SU-DHL-6 (cell line): ENCODE data around the gene CTDSP1.

Experiments used
- H2AFZ ChIP-seq: fragments of 200-600 bp; sonication (generic); 2 replicates; pipeline ENCODE4 v1.6.1; 2014; ENCODE audit warnings: low read depth, mild to moderate bottlenecking, moderate library complexity, mixed read lengths, antibody characterized with exemption, low read length; ENCODE audit not compliant: severe bottlenecking
- H3F3A ChIP-seq: fragments of 200-600 bp; shearing (Covaris generic); 2 replicates; pipeline ENCODE4 v1.6.0; 2016; ENCODE audit warnings: antibody characterized with exemption, mild to moderate bottlenecking; ENCODE audit not compliant: insufficient read depth
- H3K27ac ChIP-seq: fragments of 200-600 bp; sonication (generic); 2 replicates; pipeline ENCODE4 v1.5.1; 2016; ENCODE audit warnings: low read depth, mild to moderate bottlenecking, low read length, moderate library complexity, mixed read lengths
- H3K27me3 ChIP-seq: fragments of 200-600 bp; sonication (generic), shearing (Covaris generic); 2 replicates; pipeline ENCODE4 v1.6.0; 2014; ENCODE audit warnings: mild to moderate bottlenecking, low read length
- H3K36me3 ChIP-seq: fragments of 200-600 bp; sonication (generic); 2 replicates; pipeline ENCODE4 v1.6.1; 2014; ENCODE audit warnings: mild to moderate bottlenecking, low read length, mixed read lengths
- H3K4me2 ChIP-seq: fragments of 300-600, 200-600 bp; shearing (Covaris generic), sonication (generic); 2 replicates; pipeline ENCODE4 v1.6.0; 2014; ENCODE audit warnings: low read length, low read depth, mild to moderate bottlenecking; ENCODE audit not compliant: poor library complexity, severe bottlenecking
- H3K4me3 ChIP-seq: fragments of 200-600 bp; sonication (generic); 2 replicates; pipeline ENCODE4 v1.5.1; 2014; ENCODE audit warnings: antibody characterized with exemption, low read length, mild to moderate bottlenecking, mixed read lengths; ENCODE audit not compliant: insufficient read depth, poor library complexity, severe bottlenecking
- H3K79me2 ChIP-seq: fragments of 200-600 bp; sonication (generic); 2 replicates; pipeline ENCODE4 v1.6.1; 2014; ENCODE audit warnings: mild to moderate bottlenecking, low read length, moderate library complexity; ENCODE audit not compliant: insufficient read depth
- H3K9ac ChIP-seq: fragments of 200-600 bp; sonication (generic); 2 replicates; pipeline ENCODE4 v1.7.0; 2014; ENCODE audit warnings: mild to moderate bottlenecking, low read length
- H3K9me2 ChIP-seq: fragments of 200-600 bp; sonication (generic); replicated peaks from 2 replicates; pipeline ENCODE4 v1.6.1; 2014; ENCODE audit warnings: low read length; ENCODE audit not compliant: insufficient read depth
- H3K9me3 ChIP-seq: fragments of 200-600 bp; sonication (generic); 2 replicates; pipeline ENCODE4 v1.6.1; 2014; ENCODE audit warnings: low read length, mixed read lengths; ENCODE audit not compliant: insufficient read depth
- H4K20me1 ChIP-seq: fragments of 200-600 bp; sonication (generic); 2 replicates; pipeline ENCODE4 v1.6.1; 2014; ENCODE audit warnings: low read depth, mild to moderate bottlenecking, antibody characterized with exemption, low read length, moderate library complexity, mixed read lengths
- CTCF ChIP-seq: fragments of 200-600 bp; sonication (generic); IDR thresholded peaks from one replicate; pipeline ENCODE4 v1.5.1; 2017; ENCODE audit warnings: antibody characterized with exemption, mild to moderate bottlenecking, low read length, moderate library complexity; ENCODE audit not compliant: insufficient read depth, poor library complexity, severe bottlenecking
- EZH2phosphoT487 ChIP-seq: fragments of 200-600 bp; sonication (generic), shearing (Covaris generic); conservative IDR thresholded peaks from 2 replicates; pipeline ENCODE4 v1.6.1; 2018; ENCODE audit warnings: mild to moderate bottlenecking, antibody characterized with exemption, low read length, moderate library complexity, mixed read lengths

Gene CTDSP1

GRCh38 chr2:218448934-218449333, 49.3 kb downstream of the CTDSP1 start:
- Histone ChIP-seq H4K20me1 (no peaks in the 10 kb centered on the region), H3K9ac (no peak overlapping the region), H3K4me2 (no peak overlapping the region), H2AFZ (no peak overlapping the region), H3K79me2 (no peaks in the 10 kb centered on the region), H3K27ac (no peak overlapping the region), H3K36me3 (0 out of 2 replicates have a peak, but pooled peaks cover 3% of the 10 kb centered on the region), H3F3A (no peaks in the 10 kb centered on the region), H3K9me3 (no peaks in the 10 kb centered on the region), H3K27me3 (no peaks in the 10 kb centered on the region), H3K4me3 (no peak overlapping the region), H3K9me2 (no peaks in the 10 kb centered on the region)
- no peak for TF ChIP-seq EZH2phosphoT487

DNA sequence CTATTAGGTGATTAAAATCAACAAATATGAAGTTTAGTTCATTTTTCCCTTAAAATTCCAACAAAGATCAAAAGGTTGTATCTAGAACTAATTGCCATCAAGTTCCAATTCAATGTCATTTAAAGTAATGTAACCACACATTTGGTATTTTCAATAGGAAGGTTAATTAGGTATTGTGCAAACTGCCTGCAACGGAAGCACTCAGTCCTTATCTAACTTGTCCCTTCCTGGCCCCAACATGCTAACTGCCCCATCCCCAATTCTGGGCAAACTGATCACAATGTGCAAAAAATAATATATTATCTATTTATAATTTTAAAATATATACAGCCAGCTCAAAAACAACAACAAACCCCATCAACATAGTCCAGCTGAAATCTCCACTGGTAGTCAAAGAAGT, 52.4 kb downstream of the CTDSP1 start:
- Histone ChIP-seq H3K4me2 (no peak overlapping the region), H3K27me3 (no peaks in the 10 kb centered on the region), H3K9ac (no peak overlapping the region), H3K27ac (no peak overlapping the region), H3K36me3 (peaks cover 15% of the 10 kb centered on the region), H3K4me3 (no peak overlapping the region), H3K9me2 (no peaks in the 10 kb centered on the region), H3F3A (no peaks in the 10 kb centered on the region), H3K9me3 (no peaks in the 10 kb centered on the region), H4K20me1 (no peaks in the 10 kb centered on the region), H2AFZ (no peak overlapping the region), H3K79me2 (no peaks in the 10 kb centered on the region)
- TF ChIP-seq CTCF (no peak), EZH2phosphoT487 (no peak)
